GM18858 (cell line): ENCODE measurements around the gene CTSS.

Experiments used
- ATAC-seq: cut with Tn5 transposase; IDR thresholded peaks from one replicate; pipeline ENCODE4 v1.9.1; 2021; ENCODE audit not compliant: unreplicated experiment

The CTSS gene

DNA sequence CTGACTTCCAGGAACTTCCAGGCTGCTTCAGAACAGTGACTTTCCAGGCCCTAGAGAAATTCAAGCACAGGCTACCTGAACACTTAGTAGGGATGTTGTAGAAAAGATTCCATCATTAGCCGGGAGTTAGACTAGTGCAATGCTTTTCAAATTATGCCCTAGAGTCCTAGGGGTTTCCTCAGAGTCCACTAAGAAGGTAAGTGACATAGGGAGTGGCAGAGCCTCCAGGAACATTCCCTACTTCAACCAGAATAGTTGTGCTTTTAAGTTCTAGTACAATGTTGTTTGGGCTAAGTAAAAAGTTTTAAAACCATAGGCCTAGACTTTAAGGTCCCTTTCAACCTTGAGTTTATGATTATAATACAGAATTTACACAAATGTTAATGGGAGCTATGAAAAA, 59.5 kb downstream of the CTSS start:
- no peak for ATAC-seq

DNA sequence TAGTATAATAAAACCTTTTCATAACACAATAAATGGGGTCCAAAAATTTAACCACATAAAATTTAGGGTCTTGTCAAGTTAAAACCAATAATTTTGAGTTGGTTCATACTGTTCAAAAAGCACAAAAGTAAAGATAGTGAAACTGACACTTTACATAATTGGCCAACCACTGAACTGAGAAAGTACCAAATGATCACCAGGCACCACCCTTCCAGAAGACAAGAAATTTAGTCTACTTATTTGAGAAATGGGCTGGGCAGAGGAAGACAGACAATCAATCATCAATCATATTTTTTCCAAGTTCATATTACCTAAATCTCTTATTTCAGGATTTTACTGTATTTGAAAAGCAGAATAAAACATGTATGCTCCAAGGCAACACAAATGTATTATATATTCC, 62.2 kb downstream of the CTSS start:
- no peak for ATAC-seq

DNA sequence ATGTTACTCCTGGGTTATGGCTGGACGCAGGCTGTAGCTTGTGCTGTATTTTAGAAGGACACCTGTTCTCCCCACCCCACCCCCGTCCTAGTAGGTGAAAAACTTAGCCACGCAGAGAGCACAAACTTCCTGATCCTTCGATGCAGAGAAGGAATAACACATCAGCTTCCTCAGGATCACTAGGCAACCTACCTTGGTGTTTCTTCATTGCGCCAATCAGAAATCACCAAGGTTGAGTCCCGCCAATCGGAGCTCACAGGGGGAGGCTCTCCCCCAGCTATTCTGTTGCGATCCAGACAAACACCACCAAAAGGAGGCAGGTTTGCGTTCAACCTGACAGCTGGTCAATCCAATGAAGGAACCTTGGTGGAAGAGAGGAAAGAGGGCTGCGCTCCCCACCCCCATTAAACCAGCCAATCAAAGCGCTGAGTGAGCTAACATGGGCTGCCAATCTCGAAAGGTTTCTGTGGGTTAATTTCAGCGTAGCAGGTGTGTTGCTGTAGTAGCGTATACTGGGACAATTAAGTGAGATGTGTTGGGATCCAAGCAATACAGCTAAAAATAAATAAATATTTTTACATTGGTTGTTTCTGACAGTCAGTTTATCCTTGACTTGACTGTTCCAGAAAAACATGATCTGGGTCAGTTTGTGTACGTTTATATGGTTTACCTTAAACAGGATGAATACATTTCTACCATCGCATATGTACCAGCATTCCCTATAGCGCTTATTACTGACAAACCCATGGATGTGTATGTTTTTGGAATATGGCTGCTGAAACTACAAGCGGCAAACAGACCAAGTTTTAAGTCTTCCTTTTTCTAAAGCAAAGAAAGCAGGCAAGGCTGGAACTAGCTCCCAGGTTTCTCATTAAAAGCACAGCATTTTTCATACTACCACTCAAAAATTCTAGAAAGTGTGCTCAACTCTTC, 68.3 kb downstream of the CTSS start, which contains the start of gene GOLPH3L:
Gene GOLPH3L, minus strand, starts transcription at position 160 of the 933 bp plus-strand sequence. CDS start 2,316 bp downstream, outside the sequence.
- ATAC-seq: peak; percentile 90

DNA sequence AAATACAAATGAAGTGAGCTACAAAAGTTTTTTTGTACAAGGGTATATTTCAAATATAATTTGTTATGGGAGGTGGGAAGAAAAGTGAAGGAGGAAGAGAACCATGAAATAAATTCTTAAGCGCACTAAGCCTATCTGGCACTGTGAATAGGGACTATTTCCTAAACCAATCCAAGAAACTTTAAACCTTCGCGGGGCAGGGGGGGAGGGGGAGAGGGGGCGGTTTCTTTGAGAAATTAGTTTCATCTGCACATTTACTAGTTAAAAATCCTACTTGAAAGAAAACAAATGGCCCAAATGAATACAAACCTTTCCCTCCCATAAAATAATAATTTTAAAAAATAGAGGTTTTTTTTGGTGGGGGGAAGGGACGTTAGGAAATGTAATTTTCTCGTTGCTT, 69.0 kb downstream of the CTSS start:
- ATAC-seq: no peak

DNA sequence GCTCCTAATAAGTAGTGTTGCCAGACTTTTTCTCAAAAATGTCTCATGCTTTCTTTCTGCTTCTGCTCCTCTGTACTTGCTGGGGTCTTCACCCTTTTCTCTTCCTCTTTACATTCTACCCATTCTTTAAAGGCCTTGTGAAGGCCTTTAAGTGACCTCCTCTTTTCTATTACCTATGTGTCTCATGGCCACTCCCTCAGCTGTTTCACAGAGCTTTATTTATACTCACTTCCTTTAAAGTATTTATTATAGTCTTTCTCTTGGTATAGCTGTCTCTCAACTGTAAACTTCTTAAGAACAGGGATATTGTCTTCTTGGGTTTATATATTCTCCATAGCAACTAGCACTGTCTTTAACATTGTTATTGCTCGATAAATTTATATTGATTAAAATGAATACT, 69.4 kb downstream of the CTSS start:
- ATAC-seq: no peak

DNA sequence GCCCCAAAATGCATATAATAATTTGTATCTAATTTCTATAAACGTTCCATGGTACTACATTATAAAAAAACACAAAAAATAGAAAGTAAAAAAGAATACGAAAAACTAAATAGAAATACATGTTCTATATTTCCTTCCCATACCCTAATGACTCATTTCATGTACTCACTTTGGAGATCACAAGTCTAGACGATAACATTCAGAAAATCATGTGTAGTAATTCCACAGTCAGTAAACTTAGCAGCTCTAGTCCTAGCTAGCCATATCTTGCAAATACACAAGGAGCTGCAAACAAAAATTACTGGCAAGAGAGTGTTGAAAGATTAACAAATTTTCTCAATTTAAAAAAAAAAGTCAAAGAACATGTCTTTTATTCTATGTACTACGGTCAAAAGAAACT, 70.0 kb downstream of the CTSS start:
- no peak for ATAC-seq

DNA sequence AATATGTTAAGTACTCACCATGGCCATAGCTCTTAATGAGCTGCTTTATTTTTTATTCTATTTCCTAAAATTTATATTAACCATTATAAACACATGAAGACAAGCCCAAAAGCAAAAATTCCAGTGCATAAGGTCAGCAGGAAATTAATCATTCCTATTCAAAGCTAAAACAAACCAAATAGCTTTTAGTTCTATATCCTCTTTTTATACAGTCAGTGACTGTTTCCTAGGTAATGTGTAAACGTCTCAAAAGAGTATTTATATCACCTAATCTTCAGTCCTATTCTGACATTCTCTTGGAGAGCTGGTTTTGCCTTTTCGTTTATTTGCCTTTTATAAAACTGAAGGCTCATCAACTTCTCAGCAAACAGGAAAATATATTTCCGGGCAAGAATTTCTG, 72.9 kb downstream of the CTSS start:
- ATAC-seq: no peak

DNA sequence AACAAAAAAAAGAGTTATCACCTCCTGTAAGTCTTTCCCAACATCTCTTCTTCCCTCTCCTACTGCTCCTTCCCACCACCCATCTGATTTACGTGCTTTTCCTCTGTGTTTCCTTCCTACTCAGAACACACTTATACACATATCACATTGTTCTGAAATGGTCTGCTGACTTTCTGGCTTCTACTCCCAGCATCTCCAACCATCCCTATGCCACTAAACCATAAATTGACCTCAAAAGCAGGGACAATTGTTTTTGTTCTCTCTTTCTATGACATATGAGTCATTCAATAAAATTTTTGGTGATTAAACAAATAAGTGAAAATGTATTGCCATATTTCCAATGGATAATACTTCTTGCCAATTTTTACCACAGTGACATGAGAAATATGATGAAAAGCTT, 76.8 kb downstream of the CTSS start:
- no peak for ATAC-seq

DNA sequence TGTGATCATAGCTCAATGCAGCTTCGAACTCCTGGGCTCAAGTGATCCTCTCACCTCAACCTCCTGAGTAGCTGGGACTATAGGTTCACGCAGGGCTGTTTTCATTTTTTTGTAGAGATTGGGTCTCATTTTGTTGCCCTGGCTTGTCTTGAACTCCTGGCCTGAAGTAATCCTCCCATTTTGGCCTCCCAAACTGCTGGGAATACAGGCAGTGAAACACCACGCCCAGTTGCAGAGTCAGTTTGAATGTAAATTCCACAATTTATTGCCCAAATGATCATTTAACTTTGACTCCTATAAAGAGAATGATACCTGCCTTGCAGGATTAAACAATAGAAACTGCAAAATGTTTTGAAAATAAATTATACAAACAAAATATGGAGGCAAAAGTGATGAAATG, 79.3 kb downstream of the CTSS start:
- ATAC-seq: no peak

DNA sequence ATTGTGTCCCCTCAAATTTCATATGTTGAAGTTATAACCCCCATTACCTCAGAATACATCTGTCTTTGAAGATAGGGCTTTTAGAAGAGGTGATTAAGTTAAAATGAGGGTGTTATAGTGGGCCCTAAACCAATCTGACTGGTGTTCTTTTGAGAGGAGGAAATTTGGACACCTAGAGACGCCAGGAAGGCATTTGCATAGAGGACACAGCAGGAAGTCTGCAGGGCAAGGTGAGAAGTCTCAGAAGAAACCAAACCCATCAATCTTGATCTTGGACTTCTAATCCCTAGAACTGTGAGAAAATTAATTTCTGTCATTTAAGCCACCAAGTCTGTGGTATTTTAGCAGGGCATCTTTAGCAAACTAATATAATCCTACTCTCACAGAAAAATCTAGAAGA, 81.7 kb downstream of the CTSS start:
- ATAC-seq: no peak
